Measurements from ENCODE around the gene OXCT1. TPM values are rescaled to one million over a fixed set of nuclear protein-coding genes. Genes with fewer than 3 reads are reported as not detected.

Gene OXCT1
- total RNA-seq, 1 donor from 2014 or later = 27.4 TPM

DNA sequence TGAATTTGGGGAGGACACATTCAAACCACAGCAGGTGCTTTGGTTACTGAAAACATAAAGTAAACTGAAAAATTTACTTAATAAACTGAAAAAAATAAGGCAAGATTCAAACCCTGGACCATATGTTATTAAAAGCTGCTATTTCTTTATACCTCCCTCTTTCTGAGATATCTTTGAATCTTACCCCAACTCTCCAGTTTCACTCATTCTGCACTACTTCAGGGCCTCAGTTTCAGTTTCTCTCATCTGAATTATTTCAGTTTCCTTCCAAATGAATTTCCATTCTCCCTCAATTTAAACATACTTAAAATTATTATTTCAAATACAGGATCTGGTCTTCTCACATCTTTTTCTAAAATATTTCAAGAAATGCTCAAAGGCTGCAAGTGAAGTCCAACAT, 4.9 kb upstream of the OXCT1 start:
- TF ChIP-seq, protein P1, sequence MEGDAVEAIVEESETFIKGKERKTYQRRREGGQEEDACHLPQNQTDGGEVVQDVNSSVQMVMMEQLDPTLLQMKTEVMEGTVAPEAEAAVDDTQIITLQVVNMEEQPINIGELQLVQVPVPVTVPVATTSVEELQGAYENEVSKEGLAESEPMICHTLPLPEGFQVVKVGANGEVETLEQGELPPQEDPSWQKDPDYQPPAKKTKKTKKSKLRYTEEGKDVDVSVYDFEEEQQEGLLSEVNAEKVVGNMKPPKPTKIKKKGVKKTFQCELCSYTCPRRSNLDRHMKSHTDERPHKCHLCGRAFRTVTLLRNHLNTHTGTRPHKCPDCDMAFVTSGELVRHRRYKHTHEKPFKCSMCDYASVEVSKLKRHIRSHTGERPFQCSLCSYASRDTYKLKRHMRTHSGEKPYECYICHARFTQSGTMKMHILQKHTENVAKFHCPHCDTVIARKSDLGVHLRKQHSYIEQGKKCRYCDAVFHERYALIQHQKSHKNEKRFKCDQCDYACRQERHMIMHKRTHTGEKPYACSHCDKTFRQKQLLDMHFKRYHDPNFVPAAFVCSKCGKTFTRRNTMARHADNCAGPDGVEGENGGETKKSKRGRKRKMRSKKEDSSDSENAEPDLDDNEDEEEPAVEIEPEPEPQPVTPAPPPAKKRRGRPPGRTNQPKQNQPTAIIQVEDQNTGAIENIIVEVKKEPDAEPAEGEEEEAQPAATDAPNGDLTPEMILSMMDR (IDR thresholded peaks at IDR 0.05) = no peak
- POLR2A ChIA-PET = no interaction called here
- Mint-ChIP-seq H3K27ac (no peak overlapping the region), H3K9me3 (no peaks in the 10 kb centered on the region), H3K36me3 (ENCODE audit: low read depth) (peaks cover 1% of the 10 kb centered on the region), H3K4me1 (peaks cover 10% of the 10 kb centered on the region), H3K27me3 (peaks cover 20% of the 10 kb centered on the region), H3K4me3 (no peak overlapping the region)
- intact Hi-C loops (cut with micrococcal nuclease) = no loop called here
- DNase-seq (no peak), ATAC-seq (ENCODE audit: low read depth) (no peak)
- CTCF ChIA-PET = no interaction called here

DNA sequence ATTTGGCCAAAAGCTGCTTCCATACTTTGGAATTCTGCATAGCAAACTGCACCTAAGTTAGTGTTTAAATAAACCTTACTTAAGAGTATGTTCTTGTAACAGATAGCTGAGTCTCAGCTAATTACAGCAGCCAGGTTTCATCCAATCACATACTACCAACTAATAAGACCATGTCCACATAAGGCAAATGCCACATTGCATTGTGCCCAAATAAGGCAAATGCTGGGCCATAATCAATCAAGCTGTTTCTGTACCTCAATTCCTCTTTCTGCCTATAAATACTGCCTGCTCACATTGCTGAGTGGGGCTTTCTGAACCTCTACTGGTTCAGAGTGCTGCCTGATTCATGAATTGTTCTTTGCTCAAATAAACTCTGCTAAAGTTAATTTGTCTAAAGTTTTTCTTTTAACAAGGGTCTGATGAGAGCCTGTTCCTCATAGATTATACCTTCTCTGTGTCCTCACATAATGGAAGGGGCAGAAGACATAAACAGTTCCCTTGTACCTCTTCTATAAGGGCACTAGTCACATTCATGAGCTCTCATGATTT, 4.4 kb upstream of the OXCT1 start:
- no peak overlapping the region for H3K4me3 Mint-ChIP-seq
- H3K27ac Mint-ChIP-seq = no peak overlapping the region
- CTCF ChIA-PET = interaction anchor here (0.8 kb wide), 1 partner anchor 18 kb away, joined by 3 read pairs; no protein-coding TSS in a partner anchor

DNA sequence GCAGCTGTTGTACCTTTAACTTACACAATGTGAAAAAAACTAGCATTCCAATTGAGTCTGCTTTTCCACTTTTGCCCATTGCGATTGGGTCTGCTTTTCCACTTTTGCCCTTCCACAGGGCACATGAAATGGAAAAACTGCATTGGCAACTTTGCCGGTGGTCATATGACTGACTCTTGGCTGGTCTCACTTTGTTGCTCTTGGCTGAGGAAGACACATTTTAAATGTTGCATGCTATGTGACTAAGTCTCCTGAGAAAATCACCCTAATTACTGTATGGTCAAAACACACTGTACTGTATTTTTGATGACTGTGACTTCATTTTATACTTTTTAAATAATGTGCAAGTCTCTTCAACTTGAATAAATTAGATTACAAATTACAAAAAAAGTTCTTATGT, 1.6 kb upstream of the OXCT1 start:
- ChIA-PET POLR2A (no interaction called here), CTCF (interaction anchor here (1.7 kb wide), 1 partner anchor 15 kb away, joined by 4 read pairs; no protein-coding TSS in a partner anchor)
- Mint-ChIP-seq H3K27me3 (peaks cover under 1% of the 10 kb centered on the region), H3K27ac (no peak overlapping the region), H3K9me3 (no peaks in the 10 kb centered on the region), H3K4me3 (no peak overlapping the region), H3K4me1 (peaks cover 26% of the 10 kb centered on the region), H3K36me3 (ENCODE audit: low read depth) (peaks cover 2% of the 10 kb centered on the region)
- TF ChIP-seq, protein P1 (IDR thresholded peaks at IDR 0.05) = no peak
- DNase-seq = no peak
- ATAC-seq (ENCODE audit: low read depth) = no peak
- intact Hi-C loops (cut with micrococcal nuclease) = no loop called here

More for the DNA sequence above, 4.4 kb upstream of the OXCT1 start:
- H3K27me3 Mint-ChIP-seq = peaks cover 16% of the 10 kb centered on the region
- H3K9me3 Mint-ChIP-seq = no peaks in the 10 kb centered on the region
- H3K4me1 Mint-ChIP-seq = peaks cover 10% of the 10 kb centered on the region
- POLR2A ChIA-PET = no interaction called here
- ATAC-seq (ENCODE audit: low read depth) (no peak), DNase-seq (no peak)
- intact Hi-C loops (cut with micrococcal nuclease) = no loop called here
- H3K36me3 Mint-ChIP-seq (ENCODE audit: low read depth) = peaks cover 2% of the 10 kb centered on the region
- TF ChIP-seq, protein P1 (IDR thresholded peaks at IDR 0.05) = no peak

DNA sequence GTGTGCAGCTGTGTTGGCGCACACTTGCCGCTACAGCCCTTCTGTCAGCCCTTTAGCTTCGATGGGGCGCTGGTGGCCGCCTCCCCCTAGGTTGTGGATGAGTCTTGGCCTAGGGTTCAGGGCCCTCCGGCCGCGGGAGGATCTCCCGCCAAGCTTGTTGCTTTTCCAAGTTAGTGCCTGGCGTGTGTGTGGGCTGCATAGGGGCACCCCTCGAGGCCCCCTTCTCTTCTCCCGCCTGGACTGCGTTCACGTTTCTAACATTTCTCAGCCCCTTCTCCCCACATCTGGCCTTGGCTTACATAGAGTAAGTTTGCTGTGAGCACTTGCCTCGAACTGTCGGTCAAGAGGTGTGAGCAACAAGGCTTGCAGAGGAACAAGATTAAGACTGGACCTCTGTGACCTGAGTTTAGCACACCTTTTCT, 413 bp upstream of the OXCT1 start:
- ChIA-PET POLR2A (interaction anchor here (1.0 to 2.9 kb wide), 3 partner anchors 34 to 55 kb away, joined by 3 to 40 read pairs (median 13); partner anchors contain the start of genes FBXO4 and RIMOC1), CTCF (interaction anchor here (0.5 to 1.7 kb wide), 2 partner anchors 14 to 187 kb away, joined by 3 to 4 read pairs; no protein-coding TSS in a partner anchor)
- H3K9me3 Mint-ChIP-seq = no peaks in the 10 kb centered on the region
- DNase-seq = no peak
- no peaks in the 10 kb centered on the region for H3K27me3 Mint-ChIP-seq
- peak overlapping the region; percentile 91 for H3K27ac Mint-ChIP-seq
- peak overlapping the region; percentile 93 for H3K4me3 Mint-ChIP-seq
- H3K36me3 Mint-ChIP-seq (ENCODE audit: low read depth) = peaks cover 5% of the 10 kb centered on the region
- intact Hi-C loops (cut with micrococcal nuclease) = loop anchor here (1.0 kb wide), 4 partner anchors 34 to 1613 kb away; partner anchors contain the start of genes FBXO4, HMGCS1, RIMOC1 and TMEM267
- TF ChIP-seq, protein P1 (IDR thresholded peaks at IDR 0.05) = no peak
- no peak for ATAC-seq (ENCODE audit: low read depth)
- peaks cover 29% of the 10 kb centered on the region for H3K4me1 Mint-ChIP-seq

DNA sequence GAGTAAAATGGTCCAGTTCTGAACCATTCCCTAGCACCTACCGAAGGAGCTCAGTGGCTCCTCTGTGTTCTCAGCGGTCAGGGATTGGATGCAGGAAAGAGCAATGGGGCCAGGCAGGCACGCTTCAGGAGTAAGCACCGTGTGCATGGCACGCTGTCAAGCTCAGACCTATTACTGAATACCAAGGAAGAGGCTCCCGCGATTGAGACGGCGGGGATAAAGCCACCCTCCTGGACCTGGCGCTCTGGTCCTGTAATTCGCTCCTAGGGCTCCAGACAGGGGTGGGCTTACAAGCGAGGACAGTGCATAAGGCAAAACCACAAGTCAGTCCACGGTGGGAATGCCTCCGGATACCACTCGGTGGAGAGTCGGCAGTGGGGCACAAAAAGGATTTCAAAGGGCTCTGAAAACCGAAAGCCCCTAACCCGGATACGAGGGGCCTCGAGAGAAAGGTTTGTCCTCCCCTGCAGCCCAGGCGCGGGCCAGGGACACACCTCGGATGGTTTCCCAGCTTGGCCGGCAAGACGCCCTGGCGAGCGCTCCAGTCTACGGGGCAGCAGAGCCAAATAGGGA, 988 bp downstream of the OXCT1 start:
- peaks cover 5% of the 10 kb centered on the region for H3K36me3 Mint-ChIP-seq (ENCODE audit: low read depth)
- peak overlapping the region; percentile 91 for H3K27ac Mint-ChIP-seq
- ATAC-seq (ENCODE audit: low read depth) = no peak
- TF ChIP-seq, protein P1 (IDR thresholded peaks at IDR 0.05) = no peak
- H3K4me1 Mint-ChIP-seq = peaks cover 37% of the 10 kb centered on the region
- peak; percentile 32 for DNase-seq
- H3K27me3 Mint-ChIP-seq = no peaks in the 10 kb centered on the region
- no peaks in the 10 kb centered on the region for H3K9me3 Mint-ChIP-seq
- POLR2A ChIA-PET = interaction anchor here (1.4 to 2.9 kb wide), 2 partner anchors 35 to 56 kb away, joined by 7 to 40 read pairs; partner anchors contain the start of genes FBXO4 and RIMOC1
- H3K4me3 Mint-ChIP-seq = peak overlapping the region; percentile 93
- CTCF ChIA-PET = interaction anchor here (1.1 kb wide), 2 partner anchors 13 to 19 kb away, joined by 3 read pairs; no protein-coding TSS in a partner anchor
- intact Hi-C loops (cut with micrococcal nuclease) = no loop called here
